Endodermal cell (in vitro differentiated cells): ENCODE results near the gene CDKN1B. TPM values are rescaled to one million over a fixed set of nuclear protein-coding genes. Genes with fewer than 3 reads are reported as not detected.

ENCODE experiments used
- DNase-seq: peaks from one replicate; pipeline ENCODE4 v3.0.0-alpha.2; 2017
- H3K27ac ChIP-seq: 2 replicates; pipeline ENCODE4 v1.5.1; 2013; ENCODE audit warnings: mild to moderate bottlenecking, low read depth, low read length, moderate library complexity
- H3K27me3 ChIP-seq: 2 replicates; pipeline ENCODE4 v1.6.1; 2013; ENCODE audit warnings: mild to moderate bottlenecking, low read length, moderate library complexity; ENCODE audit not compliant: insufficient read depth, control insufficient read depth, poor library complexity, severe bottlenecking
- H3K36me3 ChIP-seq: 2 replicates; pipeline ENCODE4 v1.7.0; 2013; ENCODE audit warnings: mild to moderate bottlenecking, low read length, moderate library complexity; ENCODE audit not compliant: control insufficient read depth, insufficient read depth
- H3K4me1 ChIP-seq: one replicate; pipeline ENCODE4 v1.7.0; 2013; ENCODE audit warnings: low read length; ENCODE audit not compliant: control insufficient read depth, insufficient read depth
- H3K4me3 ChIP-seq: 2 replicates; pipeline ENCODE4 v1.5.1; 2013; ENCODE audit warnings: mild to moderate bottlenecking, low read length, moderate library complexity
- H3K9ac ChIP-seq: 2 replicates; pipeline ENCODE4 v1.6.1; 2013; ENCODE audit warnings: mild to moderate bottlenecking, low read length, moderate library complexity; ENCODE audit not compliant: poor library complexity, severe bottlenecking; ENCODE audit errors: extremely low read depth
- H3K9me3 ChIP-seq: 2 replicates; pipeline ENCODE4 v1.6.1; 2013; ENCODE audit warnings: mild to moderate bottlenecking, low read length, moderate library complexity; ENCODE audit not compliant: control insufficient read depth
- H3K27ac Mint-ChIP-seq: 2 replicates; pipeline ENCODE4 v1.8.0; 2020; ENCODE audit warnings: mixed read lengths
- H3K27me3 Mint-ChIP-seq: 2 replicates; pipeline ENCODE4 v1.8.0; 2021; ENCODE audit warnings: mild to moderate bottlenecking, mixed read lengths; ENCODE audit not compliant: insufficient read depth
- H3K36me3 Mint-ChIP-seq: 2 replicates; pipeline ENCODE4 v1.8.0; 2020; ENCODE audit warnings: low read depth, mixed read lengths
- H3K4me1 Mint-ChIP-seq: 2 replicates; pipeline ENCODE4 v1.8.0; 2020; ENCODE audit warnings: mixed read lengths
- H3K4me3 Mint-ChIP-seq: 2 replicates; pipeline ENCODE4 v1.8.0; 2020; ENCODE audit warnings: mild to moderate bottlenecking, moderate library complexity, mixed read lengths
- H3K9me3 Mint-ChIP-seq: 2 replicates; pipeline ENCODE4 v1.8.0; 2020; ENCODE audit warnings: mild to moderate bottlenecking, mixed read lengths
- whole genome bisulfite sequencing, 2 experiments: methylation state at CpG; one replicate each; pipeline versions ENCODE4 v1.1.5 to v1.1.7; 2013; ENCODE audit warnings: missing lambda C conversion rate in 2 of 2, mixed read lengths in 1 of 2; ENCODE audit not compliant: insufficient coverage in 1 of 2, insufficient read length in 1 of 2; 5-methylcytosine and 5-hydroxymethylcytosine counted together
- total RNA-seq, 2 donors: library from RNA; stranded (reverse); fragmentation: NEBNext Ultra II Directional in 1 of 2; extraction: Animal tissue kit (Norgen Biotek cat#: 25700) in 1 of 2; gene quantifications; 2 replicates in 1 of 2; 3 replicates in 1 of 2; pipeline ENCODE4 v1.2.1, GENCODE V29; 2021
- TF ChIP-seq, protein P1 (sequence below): fragments of 200-600 bp; sonication (generic); conservative IDR thresholded peaks from 2 replicates; pipeline ENCODE4 v1.5.0; 2021; ENCODE audit warnings: antibody characterized with exemption, mild to moderate bottlenecking

Gene CDKN1B
- total RNA-seq, 2 donors from 2014 or later = 40.1 to 63.9 TPM

DNA sequence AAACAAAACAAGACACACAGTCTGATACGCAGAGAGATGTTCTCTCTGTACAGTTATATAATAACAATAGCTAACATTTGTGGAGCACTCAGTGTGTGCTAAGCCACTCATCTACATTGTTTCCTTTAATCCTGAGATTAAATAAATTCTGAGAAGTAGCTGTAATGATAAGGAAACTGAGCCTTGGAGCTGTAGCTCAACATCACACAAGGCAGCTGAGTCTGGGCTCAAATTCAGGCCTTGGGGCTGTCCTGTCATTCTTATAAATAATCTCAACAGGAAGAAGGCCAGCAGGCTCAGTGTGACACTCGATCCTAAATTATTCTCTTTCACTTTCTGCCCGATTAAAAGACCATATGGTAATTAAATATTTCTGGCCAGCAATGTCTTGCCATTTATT lies 24.5 kb downstream of the CDKN1B start:
- H3K27ac Mint-ChIP-seq = no peak overlapping the region
- Histone ChIP-seq H3K27me3 (no peaks in the 10 kb centered on the region), H3K4me3 (peak overlapping the region; percentile 33), H3K27ac (peak overlapping the region; percentile 16), H3K4me1 (peaks cover 17% of the 10 kb centered on the region), H3K9me3 (no peaks in the 10 kb centered on the region), H3K9ac (no peak overlapping the region), H3K36me3 (no peaks in the 10 kb centered on the region)
- peaks cover 46% of the 10 kb centered on the region for H3K4me1 Mint-ChIP-seq
- 60 to 89% methylated on average over 1 to 3 of the region's 3 CpGs for WGBS, 2 experiments
- DNase-seq = no peak
- H3K36me3 Mint-ChIP-seq = no peaks in the 10 kb centered on the region
- TF ChIP-seq, protein P1, sequence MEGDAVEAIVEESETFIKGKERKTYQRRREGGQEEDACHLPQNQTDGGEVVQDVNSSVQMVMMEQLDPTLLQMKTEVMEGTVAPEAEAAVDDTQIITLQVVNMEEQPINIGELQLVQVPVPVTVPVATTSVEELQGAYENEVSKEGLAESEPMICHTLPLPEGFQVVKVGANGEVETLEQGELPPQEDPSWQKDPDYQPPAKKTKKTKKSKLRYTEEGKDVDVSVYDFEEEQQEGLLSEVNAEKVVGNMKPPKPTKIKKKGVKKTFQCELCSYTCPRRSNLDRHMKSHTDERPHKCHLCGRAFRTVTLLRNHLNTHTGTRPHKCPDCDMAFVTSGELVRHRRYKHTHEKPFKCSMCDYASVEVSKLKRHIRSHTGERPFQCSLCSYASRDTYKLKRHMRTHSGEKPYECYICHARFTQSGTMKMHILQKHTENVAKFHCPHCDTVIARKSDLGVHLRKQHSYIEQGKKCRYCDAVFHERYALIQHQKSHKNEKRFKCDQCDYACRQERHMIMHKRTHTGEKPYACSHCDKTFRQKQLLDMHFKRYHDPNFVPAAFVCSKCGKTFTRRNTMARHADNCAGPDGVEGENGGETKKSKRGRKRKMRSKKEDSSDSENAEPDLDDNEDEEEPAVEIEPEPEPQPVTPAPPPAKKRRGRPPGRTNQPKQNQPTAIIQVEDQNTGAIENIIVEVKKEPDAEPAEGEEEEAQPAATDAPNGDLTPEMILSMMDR = no peak
- H3K9me3 Mint-ChIP-seq = no peaks in the 10 kb centered on the region
- peaks cover 5% of the 10 kb centered on the region for H3K27me3 Mint-ChIP-seq
- no peak overlapping the region for H3K4me3 Mint-ChIP-seq

GRCh38 chr12:12744546-12745305 lies 27.6 kb downstream of the CDKN1B start:
- H3K27me3 Mint-ChIP-seq = peaks cover 5% of the 10 kb centered on the region
- Histone ChIP-seq H3K9ac (no peak overlapping the region), H3K27ac (no peak overlapping the region), H3K36me3 (no peaks in the 10 kb centered on the region), H3K9me3 (no peaks in the 10 kb centered on the region), H3K4me1 (peaks cover 18% of the 10 kb centered on the region), H3K4me3 (no peak overlapping the region), H3K27me3 (no peaks in the 10 kb centered on the region)
- H3K4me1 Mint-ChIP-seq = peaks cover 40% of the 10 kb centered on the region
- no peaks in the 10 kb centered on the region for H3K9me3 Mint-ChIP-seq
- WGBS, 2 experiments = 91 to 92% methylated on average over 7 to 8 of the region's 8 CpGs
- TF ChIP-seq, protein P1 = no peak
- no peaks in the 10 kb centered on the region for H3K36me3 Mint-ChIP-seq
- DNase-seq = no peak
- no peak overlapping the region for H3K4me3 Mint-ChIP-seq
- H3K27ac Mint-ChIP-seq = peak overlapping the region; percentile 59

DNA sequence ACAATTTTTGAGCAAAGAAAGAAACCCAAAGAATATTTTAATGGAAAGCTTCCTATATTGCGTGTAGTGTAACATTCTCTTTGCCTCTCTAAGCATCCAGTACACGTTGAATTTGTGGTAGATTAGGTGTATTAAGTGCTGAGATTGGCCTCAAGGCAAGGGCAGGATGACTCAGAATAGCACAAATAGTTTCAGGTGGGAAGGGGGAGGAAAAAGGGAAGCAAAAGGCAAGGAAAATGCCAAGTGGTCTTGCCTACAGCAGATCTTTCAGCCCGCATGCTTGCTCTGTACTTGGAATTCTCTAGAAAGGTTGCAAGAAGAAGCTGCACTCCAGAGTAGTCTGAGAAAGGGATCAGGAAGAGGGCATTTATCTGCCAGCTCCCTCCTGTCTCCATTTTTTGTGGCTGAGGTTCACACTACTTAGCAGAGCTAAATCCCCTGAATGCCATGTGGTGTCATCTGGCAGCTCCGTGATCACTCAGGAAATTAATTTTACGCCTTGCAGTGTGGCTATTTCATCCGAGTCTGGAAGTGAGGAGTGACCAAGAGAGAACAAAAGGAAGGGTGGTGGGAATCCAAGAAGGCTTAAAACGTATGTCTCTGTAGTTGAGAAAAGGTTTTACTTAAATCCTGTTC lies 28.5 kb downstream of the CDKN1B start:
- Histone ChIP-seq H3K9me3 (no peaks in the 10 kb centered on the region), H3K27me3 (no peaks in the 10 kb centered on the region), H3K4me3 (no peak overlapping the region), H3K4me1 (peaks cover 18% of the 10 kb centered on the region), H3K9ac (no peak overlapping the region), H3K36me3 (no peaks in the 10 kb centered on the region), H3K27ac (no peak overlapping the region)
- H3K4me1 Mint-ChIP-seq = peaks cover 40% of the 10 kb centered on the region
- no peak for DNase-seq
- H3K9me3 Mint-ChIP-seq = no peaks in the 10 kb centered on the region
- peaks cover 5% of the 10 kb centered on the region for H3K27me3 Mint-ChIP-seq
- TF ChIP-seq, protein P1 = no peak
- WGBS, 2 experiments = 82 to 87% methylated on average over 6 of the region's 7 CpGs
- peak overlapping the region; percentile 6 for H3K27ac Mint-ChIP-seq
- H3K36me3 Mint-ChIP-seq = no peaks in the 10 kb centered on the region
- no peak overlapping the region for H3K4me3 Mint-ChIP-seq
